SK-N-DZ (cell line): ENCODE data around the gene EFEMP2.
"Not testable (repeated sequence)": the region's sequence is repeated elsewhere in the genome, so short reads cannot be mapped to it uniquely, and the experiment has no call there.

Experiments
- DNase-seq: peaks from one replicate; pipeline ENCODE4 v3.0.0-alpha.2; 2015; ENCODE audit warnings: low spot score

EFEMP2 gene

GRCh38 chr11:65900125-65900898 lies 27.7 kb upstream of the EFEMP2 start, which contains the start of gene FOSL1:
TSS of gene FOSL1 (minus strand) at chr11:65900388. CDS start at chr11:65900339, 49 bp downstream.
- no peak for DNase-seq

DNA sequence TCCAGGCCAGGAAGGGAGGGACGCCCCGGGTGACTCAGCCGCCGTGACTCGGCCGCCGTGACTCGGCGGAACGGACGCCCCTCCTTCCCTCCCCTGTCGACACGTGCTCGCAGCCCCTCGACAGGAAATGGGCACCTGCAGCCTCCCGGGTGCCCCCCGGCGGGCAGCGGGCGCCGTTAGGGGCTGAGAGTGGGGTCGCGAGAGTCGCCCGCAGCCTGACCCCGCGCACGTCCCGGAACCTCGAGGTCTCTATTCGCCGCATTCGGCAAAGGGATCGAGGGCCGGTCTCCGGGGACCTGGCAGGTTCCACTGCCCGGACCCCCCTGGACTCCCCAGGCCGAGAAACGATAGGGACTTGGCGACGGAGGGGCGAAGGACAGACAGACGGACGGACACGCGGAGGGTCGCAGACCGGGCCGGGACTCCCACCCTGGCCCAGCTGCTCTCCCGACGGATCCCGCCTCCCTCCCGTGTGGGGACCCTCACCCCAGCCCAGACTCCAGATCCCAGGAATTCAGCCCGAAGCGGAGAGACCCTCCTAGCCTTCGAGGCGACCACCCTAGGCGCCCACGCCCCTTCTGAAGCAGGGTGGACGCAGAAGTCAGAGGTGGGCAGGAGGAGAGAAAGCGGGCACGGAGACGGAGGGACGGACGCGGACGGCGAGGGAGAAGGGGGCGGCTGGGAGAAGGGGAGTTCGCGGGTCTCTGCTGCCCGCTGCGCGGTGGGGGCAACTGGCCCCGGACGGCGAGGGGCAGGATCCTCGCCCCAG lies 26.9 kb upstream of the EFEMP2 start:
- DNase-seq, result no peak

GRCh38 chr11:65898656-65899355 lies 26.2 kb upstream of the EFEMP2 start:
- no peak for DNase-seq

- no peak for DNase-seq
These were observed 24.4 kb upstream of the EFEMP2 start for GRCh38 chr11:65897020-65897471.

DNA sequence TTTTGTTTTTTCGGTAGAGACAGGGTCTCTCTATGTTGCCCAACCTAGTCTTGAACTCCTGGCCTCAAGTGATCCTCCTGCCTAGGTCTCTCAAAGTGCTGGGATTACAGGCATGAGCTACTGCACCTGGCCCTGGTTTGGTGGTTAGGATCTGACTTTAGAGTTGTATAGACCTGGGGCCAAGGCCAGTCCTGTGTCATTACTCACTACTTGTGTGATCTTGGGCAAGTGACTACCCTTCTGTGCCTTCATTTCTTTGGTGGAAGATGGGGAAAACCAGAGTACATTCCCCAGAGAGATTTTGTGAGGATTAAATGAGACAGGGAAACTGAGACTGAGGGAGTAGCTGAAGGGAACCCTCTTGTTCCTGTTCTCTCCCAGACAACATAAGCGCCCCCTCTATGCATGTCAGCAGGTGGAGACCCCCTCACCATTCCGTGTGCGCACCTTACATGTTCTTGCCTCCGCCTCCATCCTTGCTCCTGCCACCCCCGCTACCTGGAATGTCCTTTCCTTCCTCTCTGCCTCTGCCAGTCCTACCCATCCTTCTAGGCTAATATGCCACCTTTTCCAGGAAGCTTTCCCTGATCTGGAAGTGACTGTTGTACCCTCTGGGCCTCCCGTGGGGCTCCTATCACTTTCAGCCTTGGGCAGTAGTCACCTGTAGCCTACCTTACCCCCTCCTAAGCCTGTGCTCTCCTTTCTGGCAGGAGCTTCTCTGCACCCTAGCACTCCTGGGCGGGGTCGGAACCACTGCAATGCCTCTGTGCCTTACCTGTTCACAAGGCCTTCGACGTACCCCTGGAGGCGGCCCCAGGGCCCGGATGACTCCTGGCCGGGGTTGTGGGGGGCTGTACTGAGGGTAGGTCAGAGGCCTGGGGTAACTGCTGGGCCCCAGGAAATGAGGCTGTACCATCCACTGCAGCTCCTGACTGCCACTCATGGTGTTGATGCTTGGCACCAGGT lies 23.7 kb upstream of the EFEMP2 start:
- DNase-seq, result no peak

GRCh38 chr11:65895482-65895981 lies 22.9 kb upstream of the EFEMP2 start:
- DNase-seq, result no peak

DNA sequence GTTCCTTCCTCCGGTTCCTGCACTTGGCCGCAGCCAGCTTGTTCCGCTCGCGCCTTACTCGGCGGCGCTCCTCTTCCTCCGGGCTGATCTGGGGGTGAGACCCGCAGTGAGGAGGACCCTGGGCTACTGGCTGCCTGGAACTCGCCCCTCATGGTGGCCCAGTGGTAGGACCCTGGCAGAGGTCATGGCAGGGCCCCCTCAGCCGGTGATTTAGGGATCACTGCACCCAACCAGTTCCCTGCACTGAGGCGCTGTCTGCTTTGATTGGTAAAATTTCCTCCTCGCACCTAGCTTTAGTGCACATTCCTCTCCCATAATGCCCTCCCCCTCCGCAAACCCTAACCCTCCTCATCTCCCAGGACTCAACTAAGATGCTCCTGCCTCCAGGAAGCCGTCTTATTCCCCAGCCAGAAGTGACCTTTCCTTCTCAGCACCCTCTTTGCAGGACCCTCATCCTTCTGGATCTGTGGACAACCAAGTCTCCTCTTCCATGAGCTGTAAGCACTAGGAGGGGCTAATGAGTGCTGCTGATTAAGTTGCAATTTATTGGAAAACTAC lies 21.5 kb upstream of the EFEMP2 start:
- DNase-seq, result no peak

- no peak for DNase-seq
These were observed 20.2 kb upstream of the EFEMP2 start for GRCh38 chr11:65892661-65893317.

DNA sequence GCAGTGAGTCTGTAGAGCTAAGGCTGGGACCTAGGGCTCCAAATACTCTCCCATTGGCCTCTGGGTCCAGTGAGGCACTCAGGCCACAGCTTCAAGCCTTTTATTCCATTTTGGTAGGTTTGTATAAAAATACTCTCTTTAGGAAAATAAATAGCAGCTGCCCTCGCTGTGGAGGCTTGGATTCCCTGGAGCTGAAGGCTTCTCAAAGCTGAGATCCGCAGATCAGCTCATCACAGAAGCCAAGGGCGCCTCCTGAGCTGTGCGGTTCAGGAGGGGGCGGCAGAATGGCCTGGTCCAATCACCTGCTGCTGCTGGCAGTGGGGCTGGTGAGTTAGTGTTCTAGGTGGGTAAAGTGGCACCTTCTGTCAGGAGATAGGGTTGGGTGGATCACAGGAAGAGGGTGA lies 19.5 kb upstream of the EFEMP2 start:
- not testable (repeated sequence) for DNase-seq

DNA sequence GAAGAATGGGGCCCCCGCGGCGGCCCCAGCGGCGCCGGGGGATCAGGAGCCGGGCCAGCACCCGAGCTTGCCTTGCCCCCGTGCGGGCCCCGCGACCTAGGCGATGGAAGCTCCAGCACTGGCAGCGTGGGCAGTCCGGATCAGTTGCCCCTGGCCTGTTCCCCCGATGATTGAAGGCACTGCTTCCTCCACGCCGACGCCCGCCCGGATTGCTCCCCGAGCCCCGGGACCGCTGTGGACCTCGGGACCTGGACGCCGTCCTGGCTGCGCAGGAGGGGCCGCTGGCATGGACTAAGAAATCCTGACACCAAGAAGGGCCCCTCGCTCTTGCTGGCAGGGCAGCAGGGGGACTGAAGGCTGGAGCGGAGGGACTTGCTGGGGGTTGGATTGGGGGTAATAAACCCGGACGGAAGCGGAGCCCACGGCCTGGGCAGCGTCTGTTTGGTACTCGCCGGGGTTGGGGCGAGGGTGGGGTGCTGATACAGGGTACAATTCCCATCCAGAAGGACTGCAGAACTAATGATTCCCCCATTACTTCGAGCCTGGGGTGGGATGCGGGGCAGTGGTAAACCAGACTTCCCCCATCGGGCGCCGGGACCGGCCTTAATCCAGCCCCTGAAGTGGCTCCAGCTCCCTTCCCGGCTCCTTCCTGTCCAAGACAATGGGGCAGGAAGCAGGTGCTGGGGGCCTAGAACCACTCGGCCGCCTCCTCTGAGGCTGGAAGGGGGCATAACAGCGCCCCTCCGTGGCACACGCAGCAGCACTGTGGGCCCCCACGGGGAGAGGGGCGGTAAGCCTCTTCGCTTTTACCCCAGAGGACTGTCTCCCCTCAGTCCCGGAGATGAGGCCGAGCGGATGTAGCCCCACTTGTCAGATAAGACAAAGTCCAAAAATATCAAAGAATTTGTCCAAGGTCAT lies 18.9 kb upstream of the EFEMP2 start:
- no peak for DNase-seq

DNA sequence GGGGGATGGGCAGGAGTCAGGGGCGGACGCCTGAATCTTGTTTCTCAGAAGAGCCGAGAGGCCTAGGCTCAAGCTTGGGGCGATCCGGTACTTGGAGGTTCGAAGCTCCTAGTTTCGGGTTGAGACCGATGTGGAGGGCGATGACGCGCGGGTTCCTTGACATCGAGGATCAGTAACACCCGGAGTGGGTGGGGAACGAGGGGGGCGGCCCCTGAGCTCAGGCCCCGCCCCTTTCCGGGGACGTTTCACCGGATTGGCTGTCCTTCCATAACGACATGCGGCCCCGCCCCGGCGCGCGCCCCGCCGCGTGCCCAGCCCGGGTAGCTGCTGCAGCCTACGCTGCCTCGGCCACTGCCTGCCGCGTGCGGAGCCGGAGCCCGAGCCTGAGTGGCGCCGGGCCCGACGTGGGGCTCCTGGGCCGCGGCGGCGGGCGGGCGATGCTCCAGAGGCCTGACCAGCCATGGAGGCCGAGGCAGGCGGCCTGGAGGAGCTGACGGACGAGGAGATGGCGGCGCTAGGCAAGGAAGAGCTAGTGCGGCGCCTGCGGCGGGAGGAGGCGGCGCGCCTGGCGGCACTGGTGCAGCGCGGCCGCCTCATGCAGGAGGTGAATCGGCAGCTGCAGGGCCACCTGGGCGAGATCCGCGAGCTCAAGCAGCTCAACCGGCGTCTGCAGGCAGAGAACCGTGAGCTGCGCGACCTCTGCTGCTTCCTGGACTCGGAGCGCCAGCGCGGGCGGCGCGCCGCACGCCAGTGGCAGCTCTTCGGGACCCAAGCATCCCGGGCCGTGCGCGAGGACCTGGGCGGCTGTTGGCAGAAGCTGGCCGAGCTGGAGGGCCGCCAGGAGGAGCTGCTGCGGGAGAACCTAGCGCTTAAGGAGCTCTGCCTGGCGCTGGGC lies 18.0 kb upstream of the EFEMP2 start, which contains the start of gene CCDC85B:
Gene CCDC85B, plus strand, starts transcription at position 350 of the 895 bp plus-strand sequence. Its CDS starts 111 bp downstream, at position 461.
- peak; percentile 92 for DNase-seq

DNA sequence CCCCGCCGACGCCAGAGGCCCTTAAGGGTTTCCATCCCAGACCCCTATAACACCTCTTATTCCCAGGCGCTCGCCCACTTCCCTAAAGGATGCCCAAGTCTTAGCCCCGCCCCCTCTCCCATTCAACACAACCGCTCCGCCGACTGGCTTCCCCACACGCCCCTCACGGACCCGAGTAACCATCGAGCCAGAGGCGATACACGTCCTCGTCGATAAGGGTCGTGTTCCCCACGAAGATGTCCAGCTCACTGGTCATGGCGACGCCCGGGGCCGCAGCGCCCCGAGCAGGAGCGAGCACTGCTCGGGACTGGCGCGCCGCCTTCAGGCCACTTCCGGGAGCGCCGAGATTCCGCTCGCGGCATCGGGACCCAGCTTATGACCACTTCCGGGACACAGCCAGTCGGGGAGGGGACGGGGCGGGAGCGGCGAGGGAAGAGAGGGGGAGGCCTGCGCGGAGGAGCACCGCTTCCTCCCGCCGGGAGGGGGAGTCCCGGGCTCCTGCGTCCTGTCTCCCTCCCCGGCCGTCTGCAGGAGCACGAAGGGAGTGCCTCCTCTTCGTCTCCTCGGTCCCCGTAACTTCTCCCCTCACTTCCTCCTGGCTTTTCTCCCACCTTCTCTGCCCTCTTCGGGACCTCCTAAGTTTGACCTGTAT lies 15.7 kb upstream of the EFEMP2 start, which contains the start of gene FIBP:
Gene FIBP, minus strand, starts transcription at position 309 of the 652 bp plus-strand sequence. Its CDS starts 53 bp downstream, at position 256.
- peak; percentile 95 for DNase-seq

GRCh38 chr11:65887723-65888162 lies 15.1 kb upstream of the EFEMP2 start:
- no peak for DNase-seq

GRCh38 chr11:65886826-65887722 lies 14.5 kb upstream of the EFEMP2 start:
- DNase-seq, result no peak

GRCh38 chr11:65885808-65886536 lies 13.4 kb upstream of the EFEMP2 start:
- DNase-seq, result no peak
